Kidney (tissue), 14 donors: ENCODE data around the gene FTCD. TPM values are rescaled to one million over a fixed set of nuclear protein-coding genes. Genes with fewer than 3 reads are reported as not detected.

Experiments used
- DNase-seq, 5 donors: peaks; one replicate each; pipeline ENCODE4 v3.0.0-alpha.2; 2013 to 2020
- FAIRE-seq: peaks from 2 replicates; lab custom pipeline; 2012; peaks lifted over from hg19 to GRCh38; lab: Jason Lieb, UNC
- H3K27ac ChIP-seq, 2 donors: one replicate each; pipeline ENCODE4 v1.7.0; 2013; ENCODE audit warnings: low read depth in 2 of 2, low read length in 2 of 2, inconsistent platforms in 1 of 2
- H3K27me3 ChIP-seq: one replicate; pipeline ENCODE4 v1.7.1; 2013; ENCODE audit warnings: low read length, inconsistent platforms; ENCODE audit not compliant: control insufficient read depth, insufficient read depth
- H3K36me3 ChIP-seq, 3 donors: one replicate each; pipeline versions ENCODE4 v1.7.0 to v1.7.1; 2013; ENCODE audit warnings: low read length in 3 of 3, control low read depth in 1 of 3, inconsistent platforms in 1 of 3; ENCODE audit not compliant: insufficient read depth in 3 of 3, control insufficient read depth in 2 of 3
- H3K4me1 ChIP-seq, 3 donors: one replicate each; pipeline versions ENCODE4 v1.7.0 to v1.7.1; 2013; ENCODE audit warnings: low read length in 3 of 3, inconsistent platforms in 1 of 3, low read depth in 1 of 3; ENCODE audit not compliant: control insufficient read depth in 2 of 3, insufficient read depth in 2 of 3
- H3K4me3 ChIP-seq, 3 donors: one replicate each; pipeline versions ENCODE4 v1.7.0 to v1.8.1; 2013; ENCODE audit warnings: low read length in 3 of 3, control low read depth in 1 of 3, inconsistent platforms in 1 of 3
- H3K9ac ChIP-seq, 3 donors: one replicate each; pipeline versions ENCODE4 v1.7.0 to v1.7.1; 2013; ENCODE audit warnings: low read length in 3 of 3, control low read depth in 1 of 3, inconsistent platforms in 1 of 3
- H3K9me3 ChIP-seq, 3 donors: one replicate each; pipeline versions ENCODE4 v1.7.0 to v1.7.1; 2013; ENCODE audit warnings: low read length in 3 of 3, control low read depth in 1 of 3, inconsistent platforms in 1 of 3; ENCODE audit not compliant: control insufficient read depth in 2 of 3, insufficient read depth in 1 of 3
- intact Hi-C: fragments of 100-400 bp; cut with DNase I; formaldehyde crosslinking; loops from one replicate; pipeline ENCODE4 v1.11.1; 2022
- polyA plus RNA-seq: library from polyadenylated mRNA; stranded (reverse); fragments of 350-450 nt; fragmentation: Illumina TruSeq; extraction: RNeasy Lipid Tissue Mini Kit (QIAGEN cat#74804); gene quantifications from one replicate; pipeline ENCODE4 v1.2.3, GENCODE V29; 2014; ENCODE audit warnings: low read depth, low replicate concordance; ENCODE audit not compliant: insufficient read depth
- total RNA-seq: library from RNA; stranded (reverse); fragmentation: NEBNext Ultra II Directional; extraction: Animal tissue kit (Norgen Biotek cat#: 25700); gene quantifications from one replicate; pipeline ENCODE4 v1.2.1, GENCODE V29; 2021
- TF ChIP-seq, protein P1 (sequence below): IDR thresholded peaks from 3 replicates; pipeline ENCODE4 v1.5.1; 2012; ENCODE audit warnings: mild to moderate bottlenecking, moderate library complexity, borderline replicate concordance; ENCODE audit not compliant: insufficient read depth; ENCODE audit errors: extremely low read depth
- donor health status: control.
- donor health status: control.
- donor health status: control.
- donor health status: control.
- donor health status: control.
- donor health status: DM: yes; HTN: yes; CAD: no.
- donor health status: Normal renal cell carcinoma (clear cell type).

Gene FTCD
- total and polyA plus RNA-seq, 2 donors from 2014 or later = 51.6 to 273 TPM

DNA sequence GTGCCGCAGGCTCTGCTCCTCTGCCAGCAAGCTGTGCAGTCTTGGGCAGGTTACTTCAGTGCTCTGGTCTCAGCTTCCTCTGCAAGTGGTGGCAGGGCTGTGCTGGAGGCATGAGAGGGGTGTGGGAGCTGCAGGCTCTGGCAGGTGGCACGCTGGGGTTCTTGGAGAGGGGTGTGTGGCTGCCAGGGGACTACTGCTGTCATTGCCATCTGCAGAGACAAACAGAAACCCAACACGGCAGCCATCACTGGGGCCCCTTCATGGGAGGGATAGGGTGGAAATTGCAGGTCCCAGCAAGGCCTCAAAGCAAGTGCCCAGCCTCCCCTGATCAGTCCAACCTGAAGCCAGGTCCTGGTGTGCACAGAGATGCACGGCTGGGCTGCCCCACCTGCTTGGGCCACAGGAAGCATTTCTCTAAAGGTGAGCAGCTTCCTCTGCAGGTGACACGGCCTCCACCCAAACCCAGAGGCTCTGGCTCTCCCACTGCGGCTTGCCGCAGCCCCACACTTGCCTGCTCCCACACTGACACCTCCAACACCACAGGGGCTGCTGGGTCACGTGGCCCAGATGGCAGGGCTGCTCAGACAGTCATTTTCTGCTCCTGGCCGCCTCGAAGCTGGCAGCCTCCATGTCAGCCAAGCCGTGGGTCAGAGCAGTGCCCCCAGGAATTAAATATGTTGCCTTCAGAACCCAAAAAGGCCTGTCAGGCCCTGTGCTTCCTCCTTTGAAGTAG is 61.5 kb downstream of the FTCD start:
- H3K27ac ChIP-seq = no peak overlapping the region
- intact Hi-C loops = no loop called here
- peaks cover 0 to 1% (median 0%) of the 10 kb centered on the region in 3 donors for H3K9me3 ChIP-seq
- no peak overlapping the region for H3K9ac ChIP-seq
- DNase-seq (peak in 2 of 5 donors; percentile 29 to 55), FAIRE-seq (no peak)
- TF ChIP-seq, protein P1, sequence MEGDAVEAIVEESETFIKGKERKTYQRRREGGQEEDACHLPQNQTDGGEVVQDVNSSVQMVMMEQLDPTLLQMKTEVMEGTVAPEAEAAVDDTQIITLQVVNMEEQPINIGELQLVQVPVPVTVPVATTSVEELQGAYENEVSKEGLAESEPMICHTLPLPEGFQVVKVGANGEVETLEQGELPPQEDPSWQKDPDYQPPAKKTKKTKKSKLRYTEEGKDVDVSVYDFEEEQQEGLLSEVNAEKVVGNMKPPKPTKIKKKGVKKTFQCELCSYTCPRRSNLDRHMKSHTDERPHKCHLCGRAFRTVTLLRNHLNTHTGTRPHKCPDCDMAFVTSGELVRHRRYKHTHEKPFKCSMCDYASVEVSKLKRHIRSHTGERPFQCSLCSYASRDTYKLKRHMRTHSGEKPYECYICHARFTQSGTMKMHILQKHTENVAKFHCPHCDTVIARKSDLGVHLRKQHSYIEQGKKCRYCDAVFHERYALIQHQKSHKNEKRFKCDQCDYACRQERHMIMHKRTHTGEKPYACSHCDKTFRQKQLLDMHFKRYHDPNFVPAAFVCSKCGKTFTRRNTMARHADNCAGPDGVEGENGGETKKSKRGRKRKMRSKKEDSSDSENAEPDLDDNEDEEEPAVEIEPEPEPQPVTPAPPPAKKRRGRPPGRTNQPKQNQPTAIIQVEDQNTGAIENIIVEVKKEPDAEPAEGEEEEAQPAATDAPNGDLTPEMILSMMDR = no peak
- no peaks in the 10 kb centered on the region for H3K36me3 ChIP-seq
- H3K27me3 ChIP-seq = no peaks in the 10 kb centered on the region
- H3K4me3 ChIP-seq = no peak overlapping the region
- H3K4me1 ChIP-seq = no peaks in the 10 kb centered on the region

DNA sequence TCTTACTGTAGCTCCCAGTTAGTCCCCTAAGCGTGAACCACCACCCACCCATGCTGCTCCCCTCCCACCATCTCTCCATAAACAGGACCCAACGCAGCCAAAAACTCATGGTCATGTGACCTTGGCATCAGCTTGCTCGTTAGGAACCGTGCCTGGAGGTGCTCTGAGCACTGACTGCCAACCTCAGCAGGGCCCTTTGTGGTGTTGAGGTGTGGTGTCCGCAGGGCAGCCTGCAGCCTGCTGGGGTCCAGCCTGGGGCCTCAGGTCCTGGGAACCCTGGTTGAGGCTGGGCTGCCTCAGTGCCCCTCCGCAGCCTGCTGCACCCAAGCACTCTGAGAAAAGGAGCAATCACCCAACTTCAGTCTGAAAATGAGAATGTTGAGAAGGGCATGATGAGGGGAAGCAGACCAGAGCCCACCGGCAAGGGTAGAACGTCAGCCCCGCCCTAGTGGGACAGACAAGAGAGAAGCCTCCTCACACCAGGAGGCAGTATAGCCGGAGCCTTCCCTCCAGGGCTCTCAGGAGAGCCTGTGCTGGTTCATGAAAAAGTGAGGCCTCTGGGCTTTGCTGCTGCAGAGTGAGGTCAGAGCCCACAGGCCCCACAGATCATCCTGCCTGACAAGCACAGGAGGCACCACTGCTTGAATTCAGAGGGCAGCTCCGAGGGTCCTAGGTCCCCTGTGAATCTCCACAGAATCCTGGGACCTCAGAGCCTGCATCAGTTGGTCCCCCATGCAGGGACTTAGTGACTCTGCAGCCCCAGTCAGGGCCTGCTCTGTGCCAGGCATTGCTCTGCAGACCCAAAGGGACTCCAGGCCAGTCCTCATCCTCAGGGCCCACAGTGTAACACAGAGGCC is 62.3 kb downstream of the FTCD start:
- intact Hi-C loops = no loop called here
- Histone ChIP-seq H3K4me3 (no peak overlapping the region), H3K27ac (peak overlapping the region; percentile 4 to 45), H3K36me3 (no peaks in the 10 kb centered on the region), H3K27me3 (no peaks in the 10 kb centered on the region), H3K9me3 (peaks cover 0 to 5% (median 1%) of the 10 kb centered on the region in 3 donors), H3K9ac (no peak overlapping the region), H3K4me1 (no peaks in the 10 kb centered on the region)
- FAIRE-seq (no peak), DNase-seq (peak in 2 of 5 donors; percentile 26 to 57)
- TF ChIP-seq, protein P1 = no peak

DNA sequence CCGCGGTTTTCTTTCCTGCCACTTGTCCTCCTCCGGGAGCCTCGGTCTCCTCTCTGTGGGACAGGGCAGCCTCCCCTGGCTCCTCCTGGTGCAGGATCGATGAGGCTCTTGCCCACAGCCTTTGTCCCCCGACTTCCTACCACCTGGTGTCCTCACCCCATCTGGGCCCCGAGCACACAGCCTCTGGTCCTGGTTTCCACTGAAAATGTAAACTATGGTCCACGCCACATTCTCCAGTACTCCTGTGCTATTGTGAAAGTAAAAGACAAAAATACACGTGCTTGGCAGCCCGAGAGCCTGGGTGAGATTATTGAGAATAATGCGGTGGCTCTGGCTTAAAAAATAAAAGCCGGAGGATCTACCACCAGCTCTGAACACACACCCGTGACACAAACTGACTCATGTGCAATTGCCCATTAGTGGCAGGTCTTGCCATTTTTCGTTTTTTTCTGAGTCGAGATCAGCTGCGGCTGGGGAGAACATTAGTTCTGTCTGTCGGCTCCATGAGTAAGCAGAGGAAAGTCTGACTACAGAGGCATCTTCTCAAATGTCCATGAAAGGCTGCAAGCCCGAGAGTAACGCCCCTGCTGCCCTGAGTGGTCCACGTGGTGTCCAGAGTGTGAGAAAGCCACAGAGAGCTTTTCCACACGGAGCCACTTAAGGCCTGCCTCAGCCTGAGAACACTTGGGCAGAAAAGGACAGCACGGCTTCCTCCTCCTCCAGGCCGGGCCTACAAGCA is 63.2 kb downstream of the FTCD start:
- Histone ChIP-seq H3K27ac (peak overlapping the region; percentile 22 to 45), H3K4me1 (no peaks in the 10 kb centered on the region), H3K9ac (no peak overlapping the region), H3K36me3 (no peaks in the 10 kb centered on the region), H3K4me3 (no peak overlapping the region), H3K27me3 (no peaks in the 10 kb centered on the region), H3K9me3 (peaks cover 0 to 5% (median 1%) of the 10 kb centered on the region in 3 donors)
- FAIRE-seq (no peak), DNase-seq (peak in 3 of 5 donors; percentile 33 to 84 (median 52))
- intact Hi-C loops = no loop called here
- TF ChIP-seq, protein P1 = no peak
